ENCODE measurements around the gene NR3C2. TPM values are rescaled to one million over a fixed set of nuclear protein-coding genes. Genes with fewer than 3 reads are reported as not detected.
A peak's percentile ranks its signal among the peaks of the same experiment; 100 is the strongest.
"Not testable (repeated sequence)": the region's sequence is repeated elsewhere in the genome, so short reads cannot be mapped to it uniquely, and the experiment has no call there.

NR3C2 gene
- total RNA-seq, 1 experiment from 2014 or later: 2.1 TPM

GRCh38 chr4:148216866-148217814, 225.1 kb downstream of the NR3C2 start:
- DNase-seq (ENCODE audit: low read depth): peak; percentile 21

- no peak for DNase-seq (ENCODE audit: low read depth)
Observed at GRCh38 chr4:148216321-148216720, 225.9 kb downstream of the NR3C2 start.

- DNase-seq (ENCODE audit: low read depth): no peak
Observed at GRCh38 chr4:148215202-148215601, 227.0 kb downstream of the NR3C2 start.

- peak; percentile 77 for DNase-seq (ENCODE audit: low read depth)
Observed at GRCh38 chr4:148214529-148215166, 227.6 kb downstream of the NR3C2 start.

GRCh38 chr4:148211533-148211932, 230.7 kb downstream of the NR3C2 start:
- DNase-seq (ENCODE audit: low read depth): peak; percentile 8

- no peak for DNase-seq (ENCODE audit: low read depth)
Observed at GRCh38 chr4:148210661-148211060, 231.6 kb downstream of the NR3C2 start.

- DNase-seq (ENCODE audit: low read depth): peak; percentile 2
Observed at GRCh38 chr4:148207068-148207467, 235.1 kb downstream of the NR3C2 start.

- DNase-seq (ENCODE audit: low read depth): no peak
Observed at GRCh38 chr4:148205476-148205875, 236.7 kb downstream of the NR3C2 start.

GRCh38 chr4:148204892-148205291, 237.3 kb downstream of the NR3C2 start:
- no peak for DNase-seq (ENCODE audit: low read depth)

GRCh38 chr4:148204171-148204570, 238.0 kb downstream of the NR3C2 start:
- DNase-seq (ENCODE audit: low read depth): no peak

GRCh38 chr4:148203056-148203898, 238.9 kb downstream of the NR3C2 start:
- no peak for DNase-seq (ENCODE audit: low read depth)

- no peak for DNase-seq (ENCODE audit: low read depth)
Observed at GRCh38 chr4:148200960-148201359, 241.3 kb downstream of the NR3C2 start.

GRCh38 chr4:148196164-148196563, 246.1 kb downstream of the NR3C2 start:
- no peak for DNase-seq (ENCODE audit: low read depth)

- no peak for DNase-seq (ENCODE audit: low read depth)
Observed at GRCh38 chr4:148192526-148192925, 249.7 kb downstream of the NR3C2 start.

GRCh38 chr4:148187454-148188222, 254.6 kb downstream of the NR3C2 start:
- not testable (repeated sequence) for DNase-seq (ENCODE audit: low read depth)

- DNase-seq (ENCODE audit: low read depth): no peak
Observed at GRCh38 chr4:148184922-148185321, 257.3 kb downstream of the NR3C2 start.

GRCh38 chr4:148182230-148182911, 259.8 kb downstream of the NR3C2 start:
- DNase-seq (ENCODE audit: low read depth): no peak

- DNase-seq (ENCODE audit: low read depth): peak; percentile 7
Observed at GRCh38 chr4:148173397-148174017, 268.7 kb downstream of the NR3C2 start.

GRCh38 chr4:148171596-148171995, 270.6 kb downstream of the NR3C2 start:
- DNase-seq (ENCODE audit: low read depth): no peak
